GM20000 (cell line): ENCODE data around the gene NOL4L.

Source experiments
- DNase-seq: peaks from one replicate; pipeline ENCODE4 v3.0.0; 2012; ENCODE audit warnings: low spot score
- TF ChIP-seq, protein P1 (sequence below): IDR thresholded peaks from 2 replicates; pipeline ENCODE4 v1.5.1; 2012; ENCODE audit warnings: mild to moderate bottlenecking, control low read depth; ENCODE audit errors: extremely low read depth, missing control alignments

Gene NOL4L

GRCh38 chr20:32612351-32613191 lies 27.4 kb upstream of the NOL4L start:
- TF ChIP-seq, protein P1, sequence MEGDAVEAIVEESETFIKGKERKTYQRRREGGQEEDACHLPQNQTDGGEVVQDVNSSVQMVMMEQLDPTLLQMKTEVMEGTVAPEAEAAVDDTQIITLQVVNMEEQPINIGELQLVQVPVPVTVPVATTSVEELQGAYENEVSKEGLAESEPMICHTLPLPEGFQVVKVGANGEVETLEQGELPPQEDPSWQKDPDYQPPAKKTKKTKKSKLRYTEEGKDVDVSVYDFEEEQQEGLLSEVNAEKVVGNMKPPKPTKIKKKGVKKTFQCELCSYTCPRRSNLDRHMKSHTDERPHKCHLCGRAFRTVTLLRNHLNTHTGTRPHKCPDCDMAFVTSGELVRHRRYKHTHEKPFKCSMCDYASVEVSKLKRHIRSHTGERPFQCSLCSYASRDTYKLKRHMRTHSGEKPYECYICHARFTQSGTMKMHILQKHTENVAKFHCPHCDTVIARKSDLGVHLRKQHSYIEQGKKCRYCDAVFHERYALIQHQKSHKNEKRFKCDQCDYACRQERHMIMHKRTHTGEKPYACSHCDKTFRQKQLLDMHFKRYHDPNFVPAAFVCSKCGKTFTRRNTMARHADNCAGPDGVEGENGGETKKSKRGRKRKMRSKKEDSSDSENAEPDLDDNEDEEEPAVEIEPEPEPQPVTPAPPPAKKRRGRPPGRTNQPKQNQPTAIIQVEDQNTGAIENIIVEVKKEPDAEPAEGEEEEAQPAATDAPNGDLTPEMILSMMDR: no peak
- DNase-seq: no peak

DNA sequence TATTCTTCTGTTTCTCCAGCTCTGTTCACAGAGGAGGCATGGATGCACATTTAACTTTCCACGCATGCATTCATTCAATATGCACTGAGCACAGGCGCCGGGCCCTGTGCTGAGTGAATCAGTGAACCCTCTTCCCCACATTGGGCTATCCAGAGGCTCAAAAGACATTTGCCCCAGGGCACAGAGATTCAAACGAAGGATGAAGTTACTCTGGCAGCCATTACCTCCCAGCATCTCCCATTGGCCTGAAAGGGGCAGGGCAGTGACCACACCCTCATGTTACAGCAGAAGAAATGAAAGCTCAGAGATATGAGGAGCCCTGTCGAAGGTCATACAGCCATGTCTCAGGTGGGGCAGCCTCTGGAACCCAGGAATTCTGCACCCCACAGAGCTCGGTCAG lies 26.7 kb upstream of the NOL4L start:
- DNase-seq: no peak
- TF ChIP-seq, protein P1: no peak

DNA sequence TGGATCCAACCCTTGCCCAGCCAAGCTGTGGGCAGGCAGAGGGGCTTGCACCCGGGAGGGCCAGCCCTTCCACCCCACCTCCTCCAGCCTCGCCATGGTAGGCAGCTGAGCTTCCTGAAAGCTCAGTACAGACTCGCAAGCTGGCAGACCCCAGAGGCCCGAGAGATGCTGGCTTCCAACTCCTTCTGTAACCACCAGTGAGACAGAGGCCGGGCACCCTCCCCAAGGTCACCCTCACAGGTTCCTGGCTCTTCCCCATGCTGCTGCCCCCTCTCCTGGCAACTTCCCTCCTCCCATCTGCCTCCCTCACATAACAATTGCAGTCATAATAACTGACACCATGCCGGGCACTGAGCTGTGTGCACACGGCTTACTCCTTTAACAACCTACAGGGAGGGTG lies 26.2 kb upstream of the NOL4L start:
- TF ChIP-seq, protein P1: no peak
- DNase-seq: no peak

- DNase-seq: no peak
- TF ChIP-seq, protein P1: no peak
Observed at GRCh38 chr20:32610472-32611218, 25.5 kb upstream of the NOL4L start.

DNA sequence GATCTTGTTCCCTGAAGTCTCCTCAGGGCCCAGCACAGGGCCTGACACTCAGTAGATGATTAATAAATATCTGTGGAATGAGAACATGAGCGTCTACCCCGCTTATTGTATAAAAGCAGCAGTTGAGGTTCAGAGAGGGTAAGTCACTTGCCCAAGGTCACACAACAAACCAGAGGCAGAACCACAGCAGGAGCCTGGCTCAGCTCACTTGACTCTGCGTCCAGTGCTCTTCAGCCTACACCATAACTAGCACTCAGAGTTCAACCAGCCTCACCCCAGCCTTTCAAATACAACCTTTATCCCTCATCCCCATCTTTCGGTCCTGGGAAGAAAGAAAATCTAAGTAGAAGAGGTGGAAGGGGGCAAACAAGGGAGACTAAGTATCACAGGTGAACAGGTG lies 24.9 kb upstream of the NOL4L start:
- TF ChIP-seq, protein P1: no peak
- DNase-seq: no peak

DNA sequence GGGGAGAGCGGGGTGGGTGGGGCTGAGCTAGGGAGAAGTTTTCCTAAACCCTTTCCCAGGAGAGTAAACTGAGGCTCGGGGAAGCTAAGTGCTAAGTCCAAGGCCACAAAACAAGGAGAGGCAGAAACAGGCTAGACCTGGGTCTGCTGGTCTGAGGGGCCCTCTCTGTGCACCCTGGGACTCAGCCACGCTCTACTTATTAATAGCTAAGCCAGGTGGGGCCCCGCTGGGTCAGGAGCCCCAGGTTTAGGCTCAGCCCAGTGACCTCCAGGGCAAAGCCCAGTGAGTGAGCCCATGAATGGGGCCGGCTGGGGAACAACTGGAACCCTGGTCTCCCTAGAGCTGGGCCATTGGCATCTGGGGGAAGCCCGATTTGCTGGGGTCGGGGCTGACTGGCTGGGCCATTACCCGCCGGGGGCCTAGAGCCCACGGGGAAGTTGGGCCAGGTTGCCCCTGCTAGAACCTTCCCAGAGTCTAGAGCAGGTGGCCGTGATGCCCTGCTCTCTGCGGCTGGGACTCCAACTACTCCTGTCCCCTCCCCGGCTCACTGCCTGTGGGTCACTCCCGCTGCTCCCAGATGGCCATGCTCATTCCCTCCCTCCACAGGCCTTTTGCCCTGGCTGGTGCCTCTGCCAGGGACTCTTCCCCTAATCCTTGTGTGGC lies 24.1 kb upstream of the NOL4L start:
- TF ChIP-seq, protein P1: no peak

GRCh38 chr20:32608664-32609015 lies 23.5 kb upstream of the NOL4L start:
- TF ChIP-seq, protein P1: no peak
- no peak for DNase-seq

More for the DNA sequence above, 24.1 kb upstream of the NOL4L start:
- no peak for DNase-seq
